Activated gamma-delta T cell treated with Interleukin-2 at 50 U/mL for 16 hours (primary cell): Measurements from ENCODE around the gene KCNQ2.

Source experiments
- DNase-seq: peaks from one replicate; pipeline ENCODE4 v3.0.0-alpha.2; 2020

KCNQ2 gene

GRCh38 chr20:63413323-63413722, 59.1 kb downstream of the KCNQ2 start:
- no peak for DNase-seq

DNA sequence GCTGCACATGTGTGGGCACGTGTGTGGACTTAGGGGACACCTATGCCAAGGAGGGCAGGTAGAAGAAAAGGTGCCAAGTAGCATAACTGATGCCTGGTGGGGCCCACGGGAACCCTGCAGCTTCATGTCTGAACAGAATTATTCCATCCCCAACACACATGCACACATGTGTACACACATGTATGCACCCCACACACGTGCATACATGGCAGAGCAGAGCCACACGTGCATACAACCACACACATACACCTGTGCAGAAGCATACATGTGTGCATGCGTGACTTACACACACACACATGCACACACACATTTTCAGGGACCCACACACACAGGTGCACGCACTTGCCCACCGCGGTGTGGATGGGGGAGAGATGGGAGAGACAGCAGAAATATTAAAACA, 59.6 kb downstream of the KCNQ2 start:
- DNase-seq: no peak

- no peak for DNase-seq
Observed at GRCh38 chr20:63411898-63412631, 60.4 kb downstream of the KCNQ2 start.

DNA sequence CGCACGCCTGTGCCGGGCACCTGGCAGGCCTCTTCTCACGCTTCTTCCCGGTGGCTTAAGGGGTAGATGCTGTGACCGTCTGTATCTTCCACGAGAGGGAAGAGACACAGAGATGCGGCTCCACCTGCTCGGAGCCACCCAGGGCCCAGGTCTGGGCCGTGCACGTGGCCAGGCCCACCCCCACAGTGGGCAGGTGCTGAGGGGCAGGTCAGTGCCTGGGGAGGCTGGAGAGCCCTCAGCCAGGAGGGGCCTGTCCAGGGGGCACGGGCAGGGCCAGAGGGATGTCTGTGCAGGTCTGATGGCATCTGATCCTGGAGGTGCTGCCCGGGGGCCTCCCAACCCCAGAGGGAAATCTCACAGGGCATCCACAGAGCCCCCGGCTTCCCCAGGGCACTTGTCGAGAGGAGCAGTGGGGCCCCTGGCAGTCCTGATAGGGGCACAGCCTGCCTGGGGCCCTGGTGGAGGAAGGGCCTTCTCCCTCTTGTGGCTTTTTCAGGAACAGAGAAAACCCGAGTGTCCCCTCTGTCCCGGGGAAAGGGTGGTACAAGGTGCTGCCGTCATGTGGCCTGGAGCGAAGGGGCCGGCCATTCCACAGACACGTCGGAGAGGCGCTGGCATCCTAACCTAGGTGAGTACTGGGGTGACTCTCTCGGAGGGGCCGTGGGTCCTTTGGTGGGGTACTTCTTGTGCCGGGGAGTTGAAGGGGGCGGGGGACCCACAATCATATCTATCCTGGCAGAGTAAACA, 61.1 kb downstream of the KCNQ2 start:
- no peak for DNase-seq

GRCh38 chr20:63409834-63410435, 62.5 kb downstream of the KCNQ2 start:
- no peak for DNase-seq

DNA sequence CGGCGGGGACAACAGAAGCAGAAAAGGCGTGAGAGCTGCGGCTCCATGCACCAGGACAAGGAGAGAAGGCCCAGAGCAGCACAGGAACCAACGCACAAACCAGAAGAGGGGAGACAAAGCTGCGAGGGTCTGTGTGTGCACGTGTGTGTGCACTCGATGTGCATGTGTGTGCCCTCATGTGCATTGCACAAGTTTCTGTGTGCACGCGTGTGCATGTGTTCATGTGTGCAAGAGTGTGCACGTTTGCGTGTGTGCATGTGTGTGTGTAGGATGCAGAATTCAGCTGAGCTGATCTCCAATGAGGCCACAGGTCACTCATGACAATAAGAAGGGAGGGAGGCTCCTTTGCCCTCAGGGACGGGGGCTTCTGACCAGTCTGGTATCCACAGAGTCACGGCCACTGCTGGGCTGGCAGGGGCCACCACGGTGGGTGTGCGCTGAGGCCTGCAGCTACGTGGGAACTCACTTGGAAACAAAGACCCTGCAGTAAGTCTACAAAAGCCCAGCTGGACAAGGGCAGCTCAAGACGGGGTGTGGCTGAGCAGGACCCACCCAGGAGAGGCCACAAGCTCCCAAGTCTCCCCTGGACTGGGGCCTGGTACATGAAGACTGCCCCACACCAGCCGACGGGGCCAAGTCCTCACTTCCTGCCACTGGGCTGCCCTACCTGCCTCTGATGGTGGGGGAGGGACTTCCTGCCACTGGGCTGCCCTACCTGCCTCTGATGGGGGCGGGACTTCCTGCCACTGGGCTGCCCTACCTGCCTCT, 63.2 kb downstream of the KCNQ2 start:
- no peak for DNase-seq

- DNase-seq: no peak
Observed at GRCh38 chr20:63408684-63409046, 63.8 kb downstream of the KCNQ2 start.

- DNase-seq: no peak
Observed at GRCh38 chr20:63407928-63408683, 64.3 kb downstream of the KCNQ2 start.

DNA sequence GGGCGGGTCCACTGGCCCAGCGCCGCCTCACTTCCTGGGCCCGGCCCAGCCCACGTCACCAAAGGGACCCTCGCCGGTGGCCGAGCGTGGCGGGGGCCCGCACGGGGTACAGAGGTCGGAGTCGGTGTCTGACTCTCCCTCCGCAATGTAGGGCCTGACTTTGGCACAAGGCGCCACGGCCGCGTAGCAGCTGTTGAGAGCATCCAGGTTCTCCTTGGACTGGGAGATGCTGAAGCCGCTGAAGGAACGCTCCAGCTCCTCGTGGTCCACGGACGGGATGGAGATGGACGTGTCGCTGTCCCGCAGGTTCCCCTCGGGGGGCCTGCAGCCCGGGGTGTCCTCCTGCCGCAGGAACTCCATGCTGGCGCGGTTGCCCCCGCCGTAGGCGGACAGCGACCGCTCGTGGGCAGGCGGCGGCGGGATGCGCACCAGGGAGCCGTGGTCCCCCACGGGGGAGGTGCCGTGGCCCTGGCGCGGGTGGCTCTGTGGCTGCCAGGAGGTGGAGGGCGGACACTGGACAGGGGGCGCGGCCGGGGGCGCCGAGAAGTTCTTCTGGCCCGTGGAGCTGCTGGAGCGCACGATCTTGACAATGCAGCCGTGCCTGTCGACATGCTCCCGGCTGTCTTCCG, 65.7 kb downstream of the KCNQ2 start:
- DNase-seq: no peak

- DNase-seq: no peak
Observed at GRCh38 chr20:63406011-63406410, 66.4 kb downstream of the KCNQ2 start.

GRCh38 chr20:63405102-63405730, 67.2 kb downstream of the KCNQ2 start:
- DNase-seq: no peak

- no peak for DNase-seq
Observed at GRCh38 chr20:63404129-63405085, 68.0 kb downstream of the KCNQ2 start.

- DNase-seq: no peak
Observed at GRCh38 chr20:63403403-63404105, 68.9 kb downstream of the KCNQ2 start.

DNA sequence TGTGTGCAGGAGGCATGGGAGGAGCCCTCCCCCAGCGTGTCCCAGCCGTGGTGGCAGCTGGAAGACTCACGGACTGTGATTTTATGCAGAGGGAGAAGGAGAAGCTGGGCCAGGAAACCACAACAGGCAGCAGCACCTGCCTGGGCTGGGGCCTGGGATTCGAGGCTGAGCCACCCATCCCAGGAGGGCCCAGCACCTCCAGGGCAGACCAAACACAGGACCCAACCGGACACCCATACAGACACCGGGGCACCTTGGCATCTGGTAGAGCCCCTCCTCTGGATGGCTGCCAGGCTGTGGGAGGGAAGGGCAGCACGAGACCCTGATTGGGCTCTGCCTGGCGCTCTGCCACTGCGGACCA, 69.6 kb downstream of the KCNQ2 start:
- DNase-seq: no peak

DNA sequence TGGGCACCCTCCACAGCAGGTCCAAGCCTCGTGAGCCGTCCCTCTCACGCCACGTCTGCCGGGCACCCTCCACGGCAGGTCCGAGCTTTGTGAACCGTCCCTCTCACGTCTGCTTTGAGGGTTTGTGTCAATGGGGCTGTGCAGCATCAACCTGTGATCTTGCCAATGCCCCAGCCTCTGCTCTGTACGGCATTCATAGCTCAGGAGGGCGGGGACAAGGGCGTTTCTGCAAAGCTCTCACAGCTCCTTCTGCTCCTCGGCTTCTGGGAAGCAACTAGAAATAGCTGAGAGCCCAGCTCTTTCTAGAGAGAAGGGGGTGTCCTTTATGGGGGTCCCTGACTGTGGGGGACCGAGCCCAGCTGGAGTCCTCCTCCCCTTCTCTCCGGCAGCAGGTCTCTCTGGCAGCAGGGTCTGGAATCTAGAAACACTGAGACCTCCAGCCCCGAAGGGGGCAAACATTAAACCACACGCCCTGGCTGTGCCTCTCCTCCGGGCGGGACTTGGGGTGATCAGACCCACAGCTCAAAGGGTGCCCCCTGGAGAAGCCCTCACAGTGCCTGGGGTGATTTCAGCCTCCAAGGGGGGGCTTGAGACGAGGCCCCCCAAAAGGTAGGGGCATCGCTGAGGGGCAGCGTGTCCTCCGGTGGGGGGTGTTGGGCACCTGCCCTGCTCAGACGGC, 70.1 kb downstream of the KCNQ2 start:
- no peak for DNase-seq

DNA sequence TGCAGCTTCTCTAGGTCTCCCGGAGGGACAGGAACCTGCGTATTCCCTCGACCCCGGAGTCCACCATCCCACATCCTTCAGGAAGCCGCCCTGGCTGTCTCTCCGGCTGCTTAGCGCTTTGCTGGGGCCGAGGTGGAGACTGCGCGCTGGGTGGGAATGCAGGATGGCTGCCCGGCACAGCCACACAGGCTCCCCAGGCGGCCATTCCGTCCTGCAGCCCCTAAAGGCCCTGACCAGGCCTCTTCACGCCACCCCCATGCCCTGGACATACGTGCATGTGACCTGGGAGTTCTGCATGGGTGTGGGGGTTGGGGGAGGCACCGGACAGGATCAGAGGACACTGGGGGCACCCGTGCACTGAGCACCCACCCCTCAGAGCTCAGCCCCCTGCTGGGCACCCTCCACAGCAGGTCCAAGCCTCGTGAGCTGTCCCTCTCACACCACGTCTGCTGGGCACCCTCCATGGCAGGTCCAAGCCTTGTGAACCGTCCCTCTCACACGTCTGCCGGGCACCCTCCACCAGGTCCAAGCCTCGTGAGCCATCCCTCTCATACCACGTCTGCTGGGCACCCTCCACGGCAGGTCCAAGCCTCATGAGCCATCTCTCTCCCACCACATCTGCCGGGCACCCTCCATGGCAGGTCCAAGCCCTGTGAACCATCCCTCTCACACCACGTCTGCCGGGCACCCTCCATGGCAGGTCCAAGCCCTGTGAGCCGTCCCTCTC, 70.9 kb downstream of the KCNQ2 start:
- no peak for DNase-seq

DNA sequence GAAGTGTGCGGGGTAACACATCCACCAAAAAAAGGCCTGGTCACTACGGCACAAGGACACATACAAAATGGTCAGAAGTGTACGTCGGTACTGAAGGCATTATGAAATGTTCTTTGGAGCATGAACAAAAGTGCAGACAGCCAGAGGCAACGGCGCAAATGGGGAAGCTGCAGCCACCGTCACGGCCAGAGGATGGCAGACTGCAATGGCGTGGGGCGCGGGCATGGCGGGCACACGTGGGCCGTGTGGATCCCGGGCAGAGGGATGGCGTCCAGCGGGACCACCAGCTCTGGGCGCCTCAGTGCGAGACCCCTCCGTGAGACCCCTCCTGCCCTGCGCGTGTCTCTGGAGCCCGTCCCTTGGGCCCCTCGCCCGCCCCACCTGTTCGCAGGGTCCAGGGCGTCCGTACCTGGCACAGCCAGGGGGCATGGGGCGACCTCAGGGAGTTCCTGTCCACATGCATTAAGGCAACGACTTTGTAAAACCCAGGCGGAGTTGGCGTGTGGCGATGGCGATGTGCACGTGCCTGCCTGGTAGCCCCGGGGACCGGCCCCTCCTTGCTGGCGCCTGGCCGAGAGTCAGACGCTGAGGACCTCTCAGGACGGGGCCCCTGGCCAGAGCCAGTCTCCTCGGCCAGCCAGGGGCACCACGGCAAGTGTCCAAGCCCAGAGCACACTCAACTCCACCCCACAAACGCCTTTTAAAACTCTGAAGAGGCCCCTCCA, 71.8 kb downstream of the KCNQ2 start:
- no peak for DNase-seq
